Vagina (tissue), 2 donors: Measurements from ENCODE around the gene KRT4. TPM values are rescaled to one million over a fixed set of nuclear protein-coding genes. Genes with fewer than 3 reads are reported as not detected.

Experiments used
- DNase-seq, 2 donors: peaks; one replicate each; pipeline ENCODE4 v3.0.0-alpha.2; 2017; ENCODE audit errors: extremely low spot score in 2 of 2
- H3K27ac ChIP-seq: fragments of 200-600 bp; sonication (generic); one replicate; pipeline ENCODE4 v1.5.1; 2019
- H3K27me3 ChIP-seq: fragments of 200-600 bp; sonication (generic); one replicate; pipeline ENCODE4 v1.5.1; 2019
- H3K36me3 ChIP-seq, 2 donors: fragments of 200-600 bp; sonication (generic); one replicate each; pipeline ENCODE4 v1.5.1; 2017 to 2019
- H3K4me1 ChIP-seq: fragments of 200-600 bp; sonication (generic); one replicate; pipeline ENCODE4 v1.5.1; 2019
- H3K4me3 ChIP-seq, 2 donors: fragments of 200-600 bp; sonication (generic); 1 replicate in 1 of 2; 2 replicates in 1 of 2; pipeline ENCODE4 v1.5.1; 2016 to 2019
- H3K9me3 ChIP-seq: fragments of 200-600 bp; sonication (generic); one replicate; pipeline ENCODE4 v1.5.1; 2019
- POLR2A ChIP-seq, 2 donors: fragments of 450-650 bp; IDR thresholded peaks; one replicate each; pipeline ENCODE4 v1.6.1; 2017; ENCODE audit warnings: antibody characterized with exemption in 2 of 2, mild to moderate bottlenecking in 2 of 2, moderate library complexity in 2 of 2
- POLR2AphosphoS5 ChIP-seq, 2 donors: sonication (generic); formaldehyde crosslinking; IDR thresholded peaks; one replicate each; pipeline ENCODE4 v1.9.0; 2017; ENCODE audit warnings: antibody characterized with exemption in 2 of 2, mild to moderate bottlenecking in 2 of 2, low read depth in 1 of 2; ENCODE audit not compliant: insufficient read depth in 1 of 2
- intact Hi-C: fragments of 100-400 bp; cut with DNase I; formaldehyde crosslinking; loops from one replicate; pipeline ENCODE4 v1.15.1; 2023
- total RNA-seq: library from RNA; depleted of rRNA; stranded (reverse); fragments of >200 nt; gene quantifications from one replicate; pipeline ENCODE4 v1.2.3, GENCODE V29; 2016
- TF ChIP-seq, protein P1 (sequence below), 3 experiments: fragments of 450-650 bp in 2 of 3; fragments of 200-600 bp in 1 of 3; sonication (generic) in 1 of 3; IDR thresholded peaks; one replicate each; pipeline ENCODE4 v1.5.1; 2017 to 2019; ENCODE audit warnings: antibody characterized with exemption in 3 of 3, mild to moderate bottlenecking in 2 of 3, moderate library complexity in 2 of 3

KRT4 gene
- total RNA-seq, 1 donor from 2014 or later = 354 TPM

DNA sequence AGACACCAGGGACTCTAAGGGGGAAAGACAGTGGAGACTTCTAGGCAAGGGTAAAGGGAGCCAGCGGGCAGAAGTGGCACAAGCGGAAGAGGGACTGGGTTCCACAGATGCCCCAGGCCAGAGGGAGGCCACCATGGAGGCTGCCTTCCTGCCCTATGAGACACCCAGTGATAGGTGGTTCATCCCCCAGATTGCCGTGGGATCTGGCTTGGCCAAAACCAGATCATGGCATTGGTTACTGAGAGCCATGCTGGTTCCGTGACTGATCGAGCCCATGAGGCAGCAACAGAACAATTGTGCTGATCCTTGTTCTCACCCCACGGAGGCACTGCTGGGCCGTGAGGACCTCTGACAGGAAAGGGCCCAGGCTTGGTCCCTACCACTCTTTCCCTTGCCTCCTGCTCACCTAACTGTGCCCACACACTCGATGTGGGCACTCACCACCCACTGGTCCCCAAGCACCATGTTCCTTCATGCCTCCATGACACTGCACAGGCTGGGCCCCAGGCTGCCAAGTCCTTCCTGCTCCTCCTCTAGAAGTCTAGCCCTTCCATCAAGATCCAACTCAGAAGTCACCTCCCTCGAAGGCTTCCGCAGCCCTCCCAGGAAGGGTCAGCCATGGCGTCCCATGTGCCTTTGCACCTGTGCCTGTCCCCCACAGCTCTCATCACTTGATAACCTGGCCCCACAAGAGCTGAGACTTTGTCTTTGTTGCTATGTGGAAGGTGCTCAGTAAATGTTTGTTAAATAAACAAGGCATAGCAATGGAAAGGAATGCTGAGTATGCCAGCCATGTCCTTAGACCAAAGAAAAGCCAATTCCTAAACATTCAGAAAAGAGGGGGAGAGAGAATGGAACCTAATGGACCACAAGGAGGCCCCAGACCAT is 12.9 kb upstream of the KRT4 start:
- H3K4me1 ChIP-seq = no peaks in the 10 kb centered on the region
- no peak overlapping the region for H3K4me3 ChIP-seq
- H3K27ac ChIP-seq = no peak overlapping the region
- H3K36me3 ChIP-seq = no peaks in the 10 kb centered on the region
- TF ChIP-seq POLR2A (IDR thresholded peaks at IDR 0.05) = no peak
- TF ChIP-seq, protein P1, sequence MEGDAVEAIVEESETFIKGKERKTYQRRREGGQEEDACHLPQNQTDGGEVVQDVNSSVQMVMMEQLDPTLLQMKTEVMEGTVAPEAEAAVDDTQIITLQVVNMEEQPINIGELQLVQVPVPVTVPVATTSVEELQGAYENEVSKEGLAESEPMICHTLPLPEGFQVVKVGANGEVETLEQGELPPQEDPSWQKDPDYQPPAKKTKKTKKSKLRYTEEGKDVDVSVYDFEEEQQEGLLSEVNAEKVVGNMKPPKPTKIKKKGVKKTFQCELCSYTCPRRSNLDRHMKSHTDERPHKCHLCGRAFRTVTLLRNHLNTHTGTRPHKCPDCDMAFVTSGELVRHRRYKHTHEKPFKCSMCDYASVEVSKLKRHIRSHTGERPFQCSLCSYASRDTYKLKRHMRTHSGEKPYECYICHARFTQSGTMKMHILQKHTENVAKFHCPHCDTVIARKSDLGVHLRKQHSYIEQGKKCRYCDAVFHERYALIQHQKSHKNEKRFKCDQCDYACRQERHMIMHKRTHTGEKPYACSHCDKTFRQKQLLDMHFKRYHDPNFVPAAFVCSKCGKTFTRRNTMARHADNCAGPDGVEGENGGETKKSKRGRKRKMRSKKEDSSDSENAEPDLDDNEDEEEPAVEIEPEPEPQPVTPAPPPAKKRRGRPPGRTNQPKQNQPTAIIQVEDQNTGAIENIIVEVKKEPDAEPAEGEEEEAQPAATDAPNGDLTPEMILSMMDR (IDR thresholded peaks at IDR 0.05) = no peak
- no peak for TF ChIP-seq POLR2AphosphoS5 (IDR thresholded peaks at IDR 0.05; ENCODE audit: insufficient read depth in 1 of 2, low read depth in 1 of 2)
- no peaks in the 10 kb centered on the region for H3K27me3 ChIP-seq
- no peak for DNase-seq
- no peaks in the 10 kb centered on the region for H3K9me3 ChIP-seq
- intact Hi-C loops = no loop called here

DNA sequence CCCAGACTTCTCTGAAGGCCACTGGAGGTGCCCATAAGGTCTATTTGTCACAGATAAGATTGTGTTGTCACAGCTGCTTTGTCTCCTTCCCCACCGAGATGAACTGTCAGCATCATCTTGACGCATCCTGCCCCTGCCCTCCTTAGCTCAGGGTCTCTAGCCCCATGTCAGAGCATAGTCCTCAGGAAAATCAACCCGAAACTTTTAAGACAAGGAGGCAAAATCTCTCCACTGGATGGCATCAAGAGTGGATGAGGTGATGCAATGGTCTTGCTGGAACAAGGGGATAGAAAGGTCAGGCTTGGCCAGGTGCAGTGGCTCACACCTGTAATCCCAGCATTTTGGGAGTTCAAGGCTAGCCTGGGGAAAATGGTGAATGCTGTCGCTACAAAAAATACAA is 12.0 kb upstream of the KRT4 start:
- no peak for DNase-seq
- Histone ChIP-seq H3K4me3 (no peak overlapping the region), H3K4me1 (no peaks in the 10 kb centered on the region), H3K27me3 (no peaks in the 10 kb centered on the region), H3K27ac (no peak overlapping the region), H3K36me3 (no peaks in the 10 kb centered on the region), H3K9me3 (no peaks in the 10 kb centered on the region)
- intact Hi-C loops = no loop called here
- TF ChIP-seq POLR2AphosphoS5 (IDR thresholded peaks at IDR 0.05; ENCODE audit: insufficient read depth in 1 of 2, low read depth in 1 of 2) (no peak), POLR2A (IDR thresholded peaks at IDR 0.05) (no peak)
- TF ChIP-seq, protein P1 (IDR thresholded peaks at IDR 0.05) = no peak

DNA sequence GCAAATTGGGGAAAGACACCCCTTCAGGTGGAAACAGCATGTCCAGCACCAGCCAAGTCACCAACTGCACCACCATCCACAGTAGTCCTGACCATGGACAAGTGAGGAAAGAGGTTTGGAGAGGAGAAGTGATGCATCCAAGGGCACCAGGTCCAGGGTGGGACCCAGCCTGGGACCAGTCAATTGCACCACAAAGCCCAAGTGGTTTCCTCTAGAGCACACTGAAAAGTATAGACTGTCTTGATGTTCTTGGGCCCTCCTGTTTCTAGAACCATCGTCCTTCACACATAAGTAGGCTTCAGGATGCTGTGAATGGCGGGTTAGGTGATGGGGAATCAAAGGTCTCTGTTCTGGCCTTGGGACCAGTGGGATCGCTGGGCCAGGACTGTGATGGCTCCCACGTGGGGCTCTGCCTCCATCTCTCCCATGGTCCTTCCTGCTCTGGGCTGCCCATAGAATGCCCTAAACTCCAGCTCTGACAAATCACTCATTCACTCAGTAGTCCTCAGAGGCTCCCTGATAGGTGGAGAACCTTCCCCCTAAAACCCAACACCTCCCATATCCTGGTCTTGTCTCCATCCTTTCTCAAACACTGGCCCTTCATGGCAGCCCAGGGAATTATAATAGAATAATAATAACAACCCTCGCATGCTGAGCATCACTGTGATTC is 11.0 kb upstream of the KRT4 start:
- no peaks in the 10 kb centered on the region for H3K27me3 ChIP-seq
- H3K4me3 ChIP-seq = no peak overlapping the region
- DNase-seq = no peak
- H3K36me3 ChIP-seq = no peaks in the 10 kb centered on the region
- TF ChIP-seq POLR2A (IDR thresholded peaks at IDR 0.05) (no peak), POLR2AphosphoS5 (IDR thresholded peaks at IDR 0.05; ENCODE audit: insufficient read depth in 1 of 2, low read depth in 1 of 2) (no peak)
- TF ChIP-seq, protein P1 (IDR thresholded peaks at IDR 0.05) = no peak
- no peaks in the 10 kb centered on the region for H3K4me1 ChIP-seq
- no peaks in the 10 kb centered on the region for H3K9me3 ChIP-seq
- no peak overlapping the region for H3K27ac ChIP-seq
- intact Hi-C loops = no loop called here

DNA sequence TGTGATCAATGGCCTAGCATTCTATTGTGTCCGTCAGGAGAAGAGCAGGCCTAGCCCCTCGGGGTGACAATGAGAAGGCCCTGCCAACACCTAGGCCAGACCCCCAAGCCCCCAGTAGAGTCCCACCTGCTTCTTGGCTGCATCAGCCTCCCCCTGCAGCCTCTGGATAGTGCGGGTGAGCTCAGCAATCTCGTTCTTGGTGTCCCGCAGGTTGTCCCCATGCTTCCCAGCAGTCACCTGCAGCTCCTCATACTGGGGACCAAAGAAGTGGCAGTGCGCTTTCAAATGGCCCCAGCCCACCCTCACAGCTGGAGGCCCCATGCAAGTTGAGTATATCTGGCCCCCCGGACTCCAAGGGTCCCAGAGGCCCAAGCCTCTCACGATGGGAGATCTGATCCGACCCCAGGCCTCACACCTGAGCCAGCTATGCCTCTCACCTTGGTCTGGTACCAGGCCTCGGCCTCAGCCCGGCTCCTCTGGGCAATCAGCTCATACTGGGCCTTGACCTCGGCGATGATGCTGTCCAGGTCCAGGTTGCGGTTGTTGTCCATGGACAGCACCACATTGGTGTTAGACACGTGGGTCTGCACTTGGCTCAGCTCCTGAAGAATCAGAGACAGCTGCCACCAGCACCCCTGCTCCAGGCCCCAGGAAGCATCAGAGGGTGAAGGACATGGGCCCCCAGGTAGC is 10.0 kb upstream of the KRT4 start:
- no peak for DNase-seq
- H3K27me3 ChIP-seq = no peaks in the 10 kb centered on the region
- no peaks in the 10 kb centered on the region for H3K4me1 ChIP-seq
- intact Hi-C loops = no loop called here
- H3K36me3 ChIP-seq = no peaks in the 10 kb centered on the region
- no peak for TF ChIP-seq POLR2AphosphoS5 (IDR thresholded peaks at IDR 0.05; ENCODE audit: insufficient read depth in 1 of 2, low read depth in 1 of 2)
- TF ChIP-seq, protein P1 (IDR thresholded peaks at IDR 0.05) = no peak
- TF ChIP-seq POLR2A (IDR thresholded peaks at IDR 0.05) = no peak
- H3K9me3 ChIP-seq = no peaks in the 10 kb centered on the region
- H3K27ac ChIP-seq = no peak overlapping the region
- H3K4me3 ChIP-seq = no peak overlapping the region
